ENCODE data around the gene MAG. TPM values are rescaled to one million over a fixed set of nuclear protein-coding genes. Genes with fewer than 3 reads are reported as not detected.
A peak's percentile ranks its signal among the peaks of the same experiment; 100 is the strongest.

Gene MAG
- polyA plus RNA-seq, 3 donors = not detected

DNA sequence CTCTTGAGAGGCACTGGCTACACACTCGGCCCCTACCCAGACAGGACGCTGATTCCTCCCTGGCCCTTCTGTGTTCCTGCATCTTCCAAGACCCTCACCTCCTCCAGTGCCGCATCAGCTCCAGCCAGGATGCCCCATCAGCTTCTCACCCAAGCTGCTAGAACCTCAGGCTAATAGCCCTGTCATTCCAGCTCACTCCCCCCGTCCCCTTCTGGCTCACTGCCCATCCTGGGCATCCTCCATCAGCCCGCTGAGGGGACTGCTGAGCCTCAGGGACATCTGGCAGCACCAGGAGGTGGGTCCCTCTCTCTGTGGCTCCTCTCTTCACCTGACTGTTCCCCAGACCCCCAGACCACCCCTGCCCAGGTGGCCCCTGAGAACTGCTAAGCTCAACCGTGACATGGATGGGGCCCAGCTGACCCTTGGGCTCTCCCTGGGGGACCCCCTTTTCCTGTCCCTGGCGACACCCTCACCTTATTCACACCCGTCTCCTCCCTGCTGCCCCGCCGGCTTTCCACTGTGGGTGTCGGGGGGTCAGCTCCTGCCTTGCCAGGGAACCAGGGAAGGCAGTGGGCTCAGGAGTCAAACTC lies 71.1 kb downstream of the MAG start:
- peaks cover 4 to 5% of the 10 kb centered on the region in 2 donors for H3K4me1 ChIP-seq (ENCODE audit: control insufficient read depth in 1 of 2, insufficient read depth in 2 of 2, low read length in 2 of 2)
- H3K27me3 ChIP-seq (ENCODE audit: control insufficient read depth in 2 of 2, insufficient read depth in 2 of 2, low read length in 2 of 2) = peaks cover 0 to 4% of the 10 kb centered on the region in 2 donors
- H3K79me2 ChIP-seq (ENCODE audit: insufficient read depth, low read length) = no peaks in the 10 kb centered on the region
- intact Hi-C loops (cut with micrococcal nuclease) = no loop called here
- TF ChIP-seq, protein P1, sequence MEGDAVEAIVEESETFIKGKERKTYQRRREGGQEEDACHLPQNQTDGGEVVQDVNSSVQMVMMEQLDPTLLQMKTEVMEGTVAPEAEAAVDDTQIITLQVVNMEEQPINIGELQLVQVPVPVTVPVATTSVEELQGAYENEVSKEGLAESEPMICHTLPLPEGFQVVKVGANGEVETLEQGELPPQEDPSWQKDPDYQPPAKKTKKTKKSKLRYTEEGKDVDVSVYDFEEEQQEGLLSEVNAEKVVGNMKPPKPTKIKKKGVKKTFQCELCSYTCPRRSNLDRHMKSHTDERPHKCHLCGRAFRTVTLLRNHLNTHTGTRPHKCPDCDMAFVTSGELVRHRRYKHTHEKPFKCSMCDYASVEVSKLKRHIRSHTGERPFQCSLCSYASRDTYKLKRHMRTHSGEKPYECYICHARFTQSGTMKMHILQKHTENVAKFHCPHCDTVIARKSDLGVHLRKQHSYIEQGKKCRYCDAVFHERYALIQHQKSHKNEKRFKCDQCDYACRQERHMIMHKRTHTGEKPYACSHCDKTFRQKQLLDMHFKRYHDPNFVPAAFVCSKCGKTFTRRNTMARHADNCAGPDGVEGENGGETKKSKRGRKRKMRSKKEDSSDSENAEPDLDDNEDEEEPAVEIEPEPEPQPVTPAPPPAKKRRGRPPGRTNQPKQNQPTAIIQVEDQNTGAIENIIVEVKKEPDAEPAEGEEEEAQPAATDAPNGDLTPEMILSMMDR (IDR thresholded peaks at IDR 0.05) = no peak
- H3K4me3 Mint-ChIP-seq = no peak overlapping the region
- H3K27ac Mint-ChIP-seq = peak overlapping the region in 1 of 7 donors; percentile 40
- no peaks in the 10 kb centered on the region for H4K20me1 ChIP-seq (ENCODE audit: insufficient read depth, low read length)
- H3K4me3 ChIP-seq (replicated peaks in 1 of 3; ENCODE audit: low read depth in 2 of 3, low read length in 3 of 3) = no peak overlapping the region
- WGBS (ENCODE audit: insufficient coverage) = 95% methylated on average over 6 of the region's 11 CpGs
- no peaks in the 10 kb centered on the region for H3K36me3 Mint-ChIP-seq
- peaks cover 0 to 18% (median 8%) of the 10 kb centered on the region in 3 donors for H3K27me3 Mint-ChIP-seq (ENCODE audit: low read depth in 3 of 3)
- no peaks in the 10 kb centered on the region for H3K9me3 ChIP-seq (replicated peaks in 1 of 2; ENCODE audit: control insufficient read depth in 1 of 2, insufficient read depth in 1 of 2, low read length in 2 of 2)
- peaks cover 6% of the 10 kb centered on the region for H3K4me1 Mint-ChIP-seq
- H3K4me2 ChIP-seq (replicated peaks; ENCODE audit: extremely low read depth, low read length, poor library complexity, severe bottlenecking) = no peak overlapping the region
- H3K36me3 ChIP-seq (replicated peaks in 1 of 2; ENCODE audit: control insufficient read depth in 1 of 2, insufficient read depth in 2 of 2, low read length in 2 of 2) = no peaks in the 10 kb centered on the region
- H2AFZ ChIP-seq (ENCODE audit: insufficient read depth, low read depth, low read length, poor library complexity, severe bottlenecking) = no peak overlapping the region
- peaks cover 0 to under 1% (median 0%) of the 10 kb centered on the region in 7 donors for H3K9me3 Mint-ChIP-seq
- DNase-seq = no peak
- H3K27ac ChIP-seq (ENCODE audit: low read depth in 1 of 2, low read length in 2 of 2) = no peak overlapping the region
- no peak overlapping the region for H3K9ac ChIP-seq (ENCODE audit: insufficient read depth, low read length, poor library complexity, severe bottlenecking)

Other genes with a start within 250 kb of the MAG start
- gene FXYD3, start 176.3 kb upstream of the MAG start, polyA plus RNA-seq = not detected
- gene LGI4, start 157.1 kb upstream of the MAG start, polyA plus RNA-seq = 1 to 10 TPM in 1 of 3 donors, not detected in 2; 1.1 TPM
- under 1 TPM in 2 of 3 donors, not detected in 1; 0.25 to 0.74 TPM for gene FXYD1, start 153.3 kb upstream of the MAG start, polyA plus RNA-seq
- gene FXYD7, start 148.9 kb upstream of the MAG start, polyA plus RNA-seq = under 1 TPM in 1 of 3 donors, not detected in 2; 0.16 TPM
- 100 to 1,000 TPM; 204 to 673 (median 312) TPM for gene FXYD5, start 137.4 kb upstream of the MAG start, polyA plus RNA-seq
- gene FAM187B, start 63.4 kb upstream of the MAG start, polyA plus RNA-seq = not detected
- under 1 TPM in 2 of 3 donors, not detected in 1; 0.08 to 0.17 TPM for gene LSR, start 43.2 kb upstream of the MAG start, polyA plus RNA-seq
- 100 to 1,000 TPM in 1 of 3 donors, 1 to 10 TPM in 2; 2.7 to 248 (median 5.0) TPM for gene USF2, start 23.2 kb upstream of the MAG start, polyA plus RNA-seq
- under 1 TPM in 1 of 3 donors, not detected in 2; 0.25 TPM for gene HAMP, start 9.6 kb upstream of the MAG start, polyA plus RNA-seq
- gene CD22, start 37.0 kb downstream of the MAG start, polyA plus RNA-seq = 1 to 10 TPM in 1 of 3 donors, under 1 TPM in 2; 0.24 to 4.8 (median 0.88) TPM
- gene FFAR1, start 55.7 kb downstream of the MAG start, polyA plus RNA-seq = under 1 TPM in 1 of 3 donors, not detected in 2; 0.04 TPM
- gene FFAR3, start 66.3 kb downstream of the MAG start, polyA plus RNA-seq = 10 to 100 TPM in 1 of 3 donors, 1 to 10 TPM in 2; 1.2 to 17.9 (median 1.2) TPM
- 1 to 10 TPM in 1 of 3 donors, under 1 TPM in 1, not detected in 1; 0.17 to 2.9 TPM for gene GPR42, start 78.9 kb downstream of the MAG start, polyA plus RNA-seq
- gene FFAR2, start 156.1 kb downstream of the MAG start, polyA plus RNA-seq = 10 to 100 TPM in 2 of 3 donors, 1 to 10 TPM in 1; 5.7 to 38.7 (median 10.8) TPM
- gene KRTDAP, start 198.3 kb downstream of the MAG start, polyA plus RNA-seq = not detected
- not detected for gene DMKN, start 221.5 kb downstream of the MAG start, polyA plus RNA-seq
- not detected for gene SBSN, start 236.2 kb downstream of the MAG start, polyA plus RNA-seq
- not detected for gene GAPDHS, start 241.3 kb downstream of the MAG start, polyA plus RNA-seq

All from CD14-positive monocyte (primary cell).